GM18498 (cell line): ENCODE results near the gene RBM6.
"Not testable (repeated sequence)": the region's sequence is repeated elsewhere in the genome, so short reads cannot be mapped to it uniquely, and the experiment has no call there.

Experiments used
- ATAC-seq: cut with Tn5 transposase; IDR thresholded peaks from one replicate; pipeline ENCODE4 v1.9.1; 2021; ENCODE audit warnings: mild to moderate bottlenecking, moderate library complexity; ENCODE audit not compliant: unreplicated experiment

RBM6 gene, protein sequence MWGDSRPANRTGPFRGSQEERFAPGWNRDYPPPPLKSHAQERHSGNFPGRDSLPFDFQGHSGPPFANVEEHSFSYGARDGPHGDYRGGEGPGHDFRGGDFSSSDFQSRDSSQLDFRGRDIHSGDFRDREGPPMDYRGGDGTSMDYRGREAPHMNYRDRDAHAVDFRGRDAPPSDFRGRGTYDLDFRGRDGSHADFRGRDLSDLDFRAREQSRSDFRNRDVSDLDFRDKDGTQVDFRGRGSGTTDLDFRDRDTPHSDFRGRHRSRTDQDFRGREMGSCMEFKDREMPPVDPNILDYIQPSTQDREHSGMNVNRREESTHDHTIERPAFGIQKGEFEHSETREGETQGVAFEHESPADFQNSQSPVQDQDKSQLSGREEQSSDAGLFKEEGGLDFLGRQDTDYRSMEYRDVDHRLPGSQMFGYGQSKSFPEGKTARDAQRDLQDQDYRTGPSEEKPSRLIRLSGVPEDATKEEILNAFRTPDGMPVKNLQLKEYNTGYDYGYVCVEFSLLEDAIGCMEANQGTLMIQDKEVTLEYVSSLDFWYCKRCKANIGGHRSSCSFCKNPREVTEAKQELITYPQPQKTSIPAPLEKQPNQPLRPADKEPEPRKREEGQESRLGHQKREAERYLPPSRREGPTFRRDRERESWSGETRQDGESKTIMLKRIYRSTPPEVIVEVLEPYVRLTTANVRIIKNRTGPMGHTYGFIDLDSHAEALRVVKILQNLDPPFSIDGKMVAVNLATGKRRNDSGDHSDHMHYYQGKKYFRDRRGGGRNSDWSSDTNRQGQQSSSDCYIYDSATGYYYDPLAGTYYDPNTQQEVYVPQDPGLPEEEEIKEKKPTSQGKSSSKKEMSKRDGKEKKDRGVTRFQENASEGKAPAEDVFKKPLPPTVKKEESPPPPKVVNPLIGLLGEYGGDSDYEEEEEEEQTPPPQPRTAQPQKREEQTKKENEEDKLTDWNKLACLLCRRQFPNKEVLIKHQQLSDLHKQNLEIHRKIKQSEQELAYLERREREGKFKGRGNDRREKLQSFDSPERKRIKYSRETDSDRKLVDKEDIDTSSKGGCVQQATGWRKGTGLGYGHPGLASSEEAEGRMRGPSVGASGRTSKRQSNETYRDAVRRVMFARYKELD

DNA sequence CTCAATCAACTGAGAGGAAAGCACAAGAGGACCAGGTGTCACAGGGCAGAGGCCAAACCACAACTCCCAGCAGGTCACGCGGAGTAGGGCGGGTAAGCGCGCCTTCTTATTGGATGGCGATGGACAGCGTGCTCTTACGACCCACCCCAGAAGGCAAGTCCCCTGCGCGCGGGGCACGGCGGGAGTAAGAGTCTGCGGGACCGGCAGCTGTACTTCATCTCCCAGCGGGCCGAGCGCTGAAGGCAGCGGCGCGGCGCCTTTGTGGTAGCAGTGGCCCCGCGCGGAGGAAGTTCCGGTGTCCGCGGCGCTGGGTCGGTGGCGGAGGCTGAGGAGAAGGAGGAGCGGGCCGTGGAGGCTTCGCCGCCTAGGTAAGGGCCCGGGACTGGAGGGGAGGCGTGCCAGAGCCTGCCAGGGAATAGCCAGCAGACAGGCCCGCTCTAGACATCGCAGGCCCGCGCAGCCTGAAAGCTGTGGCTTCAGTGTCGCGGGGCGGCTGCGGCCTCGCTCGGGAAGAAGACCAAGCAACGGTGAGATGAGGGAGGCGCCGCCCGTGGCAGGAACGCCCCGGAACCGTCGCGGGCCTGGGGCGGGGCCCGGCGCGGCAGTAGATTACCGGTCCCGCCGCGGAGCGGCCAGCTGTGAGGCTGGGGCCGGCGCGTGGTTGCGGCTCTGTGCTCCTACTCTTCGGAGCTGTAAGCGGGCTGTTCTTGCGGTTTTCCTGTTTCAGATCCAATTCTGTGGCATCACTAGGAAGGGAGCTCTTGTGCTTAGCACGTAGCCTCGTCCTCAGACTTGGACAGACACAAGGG, at the start of gene RBM6:
RBM6 (plus strand) TSS at position 293 of the 809 bp plus-strand sequence. CDS start 22,492 bp downstream, outside the sequence.
- ATAC-seq: peak; percentile 93

DNA sequence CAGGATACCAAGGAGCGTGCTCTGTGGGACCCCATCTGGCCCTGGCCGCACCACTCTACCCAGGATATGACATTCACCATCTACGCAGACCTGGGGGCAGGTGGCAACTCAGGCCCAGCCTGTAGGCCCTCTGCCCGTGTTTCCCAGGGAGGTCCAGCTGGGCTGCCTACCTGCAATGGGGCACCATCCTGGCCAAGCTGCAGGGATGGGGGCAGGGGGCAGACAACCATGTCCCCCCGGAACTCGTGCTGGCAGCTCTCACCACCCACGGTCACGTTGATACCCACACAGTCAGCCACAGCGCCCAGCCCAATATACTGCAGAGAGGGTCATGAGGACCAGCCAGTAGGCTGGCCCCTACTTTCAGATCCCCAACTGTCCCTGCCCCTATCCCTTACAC, 44.2 kb upstream of the RBM6 start:
- ATAC-seq: no peak

DNA sequence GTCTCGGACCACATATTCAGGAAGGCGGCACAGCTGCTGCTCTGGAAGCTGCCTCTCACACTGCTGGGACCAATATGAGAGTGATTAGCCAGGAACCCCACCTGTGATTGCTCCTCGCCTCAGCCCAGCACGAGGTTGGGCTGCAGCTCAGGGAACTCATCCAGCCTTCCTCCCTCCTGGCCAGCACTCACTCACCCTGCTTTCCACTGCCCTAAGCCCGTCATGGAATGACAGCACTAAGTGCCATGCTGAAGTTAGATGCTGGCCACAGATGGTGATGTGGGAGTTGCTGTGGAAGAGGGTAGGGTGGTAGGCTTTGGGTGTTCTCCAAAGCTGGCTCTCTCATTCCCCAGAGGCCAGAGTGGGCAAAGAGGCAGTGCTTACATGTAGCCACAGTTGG, 43.6 kb upstream of the RBM6 start:
- no peak for ATAC-seq

DNA sequence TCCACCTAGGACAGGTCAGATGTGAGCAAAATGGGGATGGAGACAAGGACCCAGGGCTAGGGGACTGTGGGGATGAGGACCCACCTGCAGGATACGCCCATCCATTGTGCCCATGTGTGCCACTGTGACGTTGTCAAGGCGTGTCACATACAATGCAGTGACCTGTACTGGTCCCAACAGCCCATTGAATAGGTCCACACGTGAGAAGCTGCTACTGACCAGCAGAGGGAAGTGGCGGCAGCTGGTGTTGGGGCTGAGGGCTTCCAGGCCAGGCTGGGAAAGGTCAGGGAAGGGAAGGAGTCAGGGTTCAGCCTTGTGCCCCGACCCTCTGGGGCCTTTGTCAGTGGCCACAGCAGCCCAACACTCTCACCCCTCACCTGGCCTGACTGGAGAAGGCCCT, 41.0 kb upstream of the RBM6 start:
- no peak for ATAC-seq

DNA sequence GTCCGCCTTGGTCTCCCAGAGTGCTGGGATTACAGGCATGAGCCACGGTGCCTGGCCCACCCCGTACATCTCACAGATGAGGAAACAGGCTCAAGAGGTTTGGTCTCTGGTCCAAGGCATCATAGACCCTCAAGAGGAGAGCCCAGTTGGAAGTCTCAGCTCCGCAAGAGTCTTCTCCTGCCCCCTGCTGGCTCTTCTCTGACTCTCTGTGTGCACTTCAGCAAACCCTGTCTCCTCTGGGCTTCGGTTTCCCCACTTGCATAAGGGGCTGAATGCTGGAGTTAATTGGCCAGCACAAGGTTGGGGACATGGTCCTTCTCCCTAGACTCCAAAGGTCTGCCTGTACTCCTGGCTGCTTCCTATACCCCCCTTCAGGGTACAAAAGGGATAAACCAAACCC, 40.1 kb upstream of the RBM6 start:
- ATAC-seq: no peak

DNA sequence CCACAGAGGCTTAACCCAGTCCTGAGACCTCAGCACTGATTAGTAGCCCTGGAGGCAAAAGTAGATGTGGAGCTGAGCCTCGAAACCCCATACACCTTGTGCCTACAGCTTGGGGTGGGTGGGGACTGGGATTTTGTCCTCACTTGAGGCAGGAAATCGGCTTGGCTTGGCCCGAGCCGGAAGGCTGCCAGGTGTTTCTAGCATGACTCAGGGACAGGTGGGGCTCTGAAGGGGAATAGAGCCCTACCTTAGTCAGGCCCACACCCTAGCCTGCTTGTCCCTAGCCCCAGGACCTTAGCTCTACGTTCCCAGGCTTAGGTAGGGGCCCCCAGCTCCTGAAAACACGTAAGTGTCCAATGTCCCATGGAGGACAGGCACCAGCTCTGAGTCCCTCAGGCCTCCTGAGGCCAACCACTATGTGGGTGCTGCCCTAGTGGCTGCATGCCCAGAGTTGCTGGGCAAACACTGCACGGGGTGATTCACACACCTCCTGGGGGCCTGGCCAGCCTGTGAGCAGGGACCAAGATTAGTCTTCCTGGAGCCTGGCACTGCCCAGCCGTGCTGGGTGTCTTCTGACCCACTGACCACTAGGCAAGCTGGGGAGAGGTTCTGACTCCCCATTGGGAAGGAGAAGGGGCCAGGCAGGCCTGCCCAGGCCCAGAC, 39.3 kb upstream of the RBM6 start:
- no peak for ATAC-seq

DNA sequence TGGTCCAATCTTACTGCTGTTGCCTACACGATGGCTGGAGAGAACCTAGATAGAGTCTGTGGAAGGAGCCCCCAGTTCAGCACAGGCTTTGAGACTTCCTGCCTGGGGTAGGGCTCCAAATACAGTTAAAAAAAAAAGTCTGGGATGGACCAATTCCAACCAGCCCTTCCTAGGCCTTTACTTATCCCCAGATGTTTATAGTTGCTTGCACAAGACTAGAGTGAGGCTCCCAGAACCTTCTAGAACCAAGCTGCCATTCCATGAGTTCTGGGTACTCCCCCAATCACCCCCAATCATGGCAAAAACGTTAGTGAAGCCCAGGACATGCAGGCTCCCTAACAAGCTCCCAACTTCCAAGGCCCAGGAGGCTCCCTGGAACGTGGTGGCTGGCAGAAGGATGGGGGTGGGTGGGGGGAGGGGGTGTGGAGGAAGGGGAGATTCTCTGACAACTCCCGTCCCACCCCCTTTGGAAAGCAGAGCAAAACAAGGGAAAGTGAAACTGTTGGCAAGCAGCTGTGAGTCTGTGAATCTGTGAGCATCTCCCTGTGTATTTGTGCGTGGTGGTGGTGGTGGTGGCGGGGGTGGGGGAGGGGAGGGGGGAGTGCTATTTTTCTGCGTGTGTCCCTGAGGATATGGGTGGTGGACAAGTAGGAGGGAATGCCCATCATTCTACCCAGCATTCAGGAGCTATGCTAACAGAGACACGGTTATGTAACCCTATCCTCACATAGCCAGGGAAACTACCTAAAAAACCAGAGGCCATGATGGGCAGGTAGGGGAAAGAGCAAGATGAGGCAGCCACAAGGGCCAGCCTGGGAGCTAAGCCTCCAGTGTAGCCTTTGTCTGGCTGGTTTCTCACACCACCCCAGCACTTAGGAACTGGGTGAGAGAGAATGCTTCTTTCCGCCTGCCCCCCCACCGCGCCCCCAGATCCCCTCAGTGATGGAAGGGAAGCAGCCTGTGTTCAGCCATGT, 38.3 kb upstream of the RBM6 start:
- ATAC-seq: no peak

DNA sequence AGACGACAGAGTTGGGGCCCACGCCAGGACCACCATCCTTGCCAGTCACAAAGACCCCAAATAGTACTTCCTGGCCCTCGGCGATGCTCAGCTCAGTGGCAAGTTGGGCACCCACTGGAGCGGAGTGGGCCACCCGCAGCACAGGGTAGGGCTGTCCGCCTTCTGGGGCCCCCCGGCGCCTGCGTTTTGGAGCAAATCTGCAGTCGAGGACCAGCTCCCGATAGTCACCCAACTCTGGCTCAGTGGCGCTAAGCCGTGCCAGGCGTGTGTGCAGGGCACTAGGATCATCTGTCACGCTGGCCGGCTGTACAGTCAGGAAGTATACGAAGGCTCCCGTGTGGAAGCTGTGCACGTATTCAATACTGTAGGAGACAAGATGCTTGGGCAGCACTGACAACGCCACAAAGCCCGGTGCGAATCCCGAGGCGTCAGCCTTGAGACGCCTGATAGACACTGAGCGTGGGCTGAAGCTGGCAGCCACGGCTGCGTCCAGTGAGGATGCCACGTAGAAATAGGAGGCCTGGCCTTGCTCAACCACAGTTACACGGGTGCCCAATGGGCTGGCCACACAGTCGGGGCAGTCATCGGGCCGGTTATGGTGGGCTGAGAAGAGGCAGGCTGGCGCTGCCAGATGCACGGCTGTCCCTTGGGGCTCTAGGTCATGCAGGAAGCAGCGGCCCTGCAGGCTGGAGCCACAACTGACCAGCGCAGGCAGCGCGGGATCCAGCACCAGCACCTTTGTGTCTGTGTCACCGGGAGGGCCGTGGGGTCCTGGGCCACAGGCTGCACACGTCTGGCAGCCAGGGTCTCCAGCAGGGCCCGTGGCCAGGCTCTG, 37.2 kb upstream of the RBM6 start:
- no peak for ATAC-seq

DNA sequence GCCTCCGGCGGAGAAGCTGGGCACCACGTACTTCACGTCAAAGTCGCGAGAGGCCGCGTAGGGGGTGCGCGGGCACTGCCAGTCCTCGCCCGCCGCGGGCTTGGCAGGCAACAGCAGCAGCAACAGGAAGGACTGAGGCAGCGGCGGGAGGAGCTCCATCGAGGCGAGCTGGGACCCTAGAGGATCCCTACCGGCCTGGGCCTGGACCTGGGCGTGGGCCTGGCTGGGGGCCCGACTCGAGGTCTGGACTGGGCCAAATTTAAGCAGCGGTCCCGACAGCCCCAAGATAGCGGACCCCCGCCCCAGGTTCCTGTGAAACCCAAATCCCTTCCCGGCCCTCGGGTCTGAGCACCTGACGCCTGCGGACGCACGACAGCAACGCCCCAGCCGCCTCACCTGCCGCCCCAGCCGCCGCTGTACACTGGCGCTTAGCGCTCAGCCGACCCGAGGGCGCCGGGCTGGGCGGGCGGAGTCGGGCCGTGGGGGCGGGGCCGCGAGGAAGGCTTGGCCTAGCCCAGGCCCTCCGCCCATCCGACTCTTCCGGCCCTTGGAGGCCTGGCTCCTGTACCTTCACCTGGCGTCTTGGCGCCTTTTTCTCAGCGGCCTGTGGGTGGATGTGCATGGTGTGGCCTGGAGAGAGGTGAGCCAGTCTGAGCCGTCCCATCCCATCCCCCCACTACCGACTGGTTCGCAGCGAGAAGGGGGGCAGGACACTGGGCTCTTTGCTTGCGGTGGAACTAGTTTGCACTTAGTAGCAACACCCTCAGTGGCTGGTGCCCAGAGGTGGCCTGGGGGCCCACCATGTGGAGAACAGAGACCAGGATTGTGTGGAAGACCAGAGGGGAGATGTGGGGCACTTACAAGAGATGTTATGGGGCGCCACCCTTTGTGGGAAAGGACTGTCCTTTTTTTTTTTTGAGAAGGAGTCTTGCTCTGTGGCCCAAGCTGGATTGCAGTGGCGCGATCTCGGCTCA, 36.2 kb upstream of the RBM6 start, which contains the start of gene MST1R:
MST1R (minus strand) TSS at position 423 of the 974 bp plus-strand sequence; CDS start at position 159, 264 bp downstream.
- peak; percentile 74 for ATAC-seq

DNA sequence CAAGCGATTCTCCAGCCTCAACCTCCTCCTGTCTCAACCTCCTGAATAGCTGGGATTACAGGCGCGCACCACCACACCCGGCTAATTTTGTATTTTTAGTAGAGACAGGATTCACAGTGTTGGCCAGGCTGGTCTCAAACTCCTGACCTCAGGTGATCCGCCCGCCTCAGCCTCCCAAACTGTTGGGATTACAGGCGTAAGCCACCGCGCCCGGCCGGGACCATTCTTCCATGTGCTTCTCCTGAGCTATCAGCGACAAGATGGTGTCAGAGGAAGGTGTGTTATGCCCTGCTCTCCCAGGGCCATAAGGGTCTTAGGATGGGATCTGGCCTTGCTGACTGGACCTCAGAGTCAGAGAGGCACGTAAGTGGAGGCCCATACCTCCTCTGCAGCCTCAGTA, 35.5 kb upstream of the RBM6 start:
- ATAC-seq: not testable (repeated sequence)

DNA sequence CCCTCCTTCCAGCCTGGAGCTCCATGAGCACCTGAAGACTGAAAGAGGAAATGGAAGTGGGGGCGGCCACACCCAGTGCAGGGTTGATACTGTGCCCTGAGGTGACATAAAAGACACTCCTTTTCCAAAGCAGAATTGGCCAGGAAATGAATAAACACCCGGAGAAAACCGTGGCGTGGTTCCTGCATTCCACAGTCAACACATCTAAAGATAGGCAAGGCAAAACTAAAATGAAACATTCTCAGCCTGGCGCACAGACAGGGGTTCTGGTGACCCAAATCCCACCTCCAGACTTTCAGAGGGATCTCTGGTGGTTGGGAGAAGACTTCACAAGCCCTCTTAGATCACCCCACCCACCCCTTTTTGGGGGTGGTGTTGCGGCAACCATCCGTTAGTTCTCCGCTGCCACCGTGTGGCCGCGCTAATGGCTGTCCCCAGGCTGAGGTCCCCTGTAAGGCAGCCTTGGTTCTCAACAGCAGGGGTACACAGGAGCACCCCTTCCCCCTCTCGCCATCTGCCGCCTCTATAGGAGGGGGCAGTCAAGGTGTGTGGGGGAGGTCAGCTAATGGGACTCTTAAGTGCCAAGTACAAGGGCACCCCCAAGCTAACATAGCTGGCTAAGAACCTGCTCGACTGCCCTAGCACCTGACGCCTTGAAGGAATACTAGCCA, 33.7 kb upstream of the RBM6 start:
- ATAC-seq: no peak

DNA sequence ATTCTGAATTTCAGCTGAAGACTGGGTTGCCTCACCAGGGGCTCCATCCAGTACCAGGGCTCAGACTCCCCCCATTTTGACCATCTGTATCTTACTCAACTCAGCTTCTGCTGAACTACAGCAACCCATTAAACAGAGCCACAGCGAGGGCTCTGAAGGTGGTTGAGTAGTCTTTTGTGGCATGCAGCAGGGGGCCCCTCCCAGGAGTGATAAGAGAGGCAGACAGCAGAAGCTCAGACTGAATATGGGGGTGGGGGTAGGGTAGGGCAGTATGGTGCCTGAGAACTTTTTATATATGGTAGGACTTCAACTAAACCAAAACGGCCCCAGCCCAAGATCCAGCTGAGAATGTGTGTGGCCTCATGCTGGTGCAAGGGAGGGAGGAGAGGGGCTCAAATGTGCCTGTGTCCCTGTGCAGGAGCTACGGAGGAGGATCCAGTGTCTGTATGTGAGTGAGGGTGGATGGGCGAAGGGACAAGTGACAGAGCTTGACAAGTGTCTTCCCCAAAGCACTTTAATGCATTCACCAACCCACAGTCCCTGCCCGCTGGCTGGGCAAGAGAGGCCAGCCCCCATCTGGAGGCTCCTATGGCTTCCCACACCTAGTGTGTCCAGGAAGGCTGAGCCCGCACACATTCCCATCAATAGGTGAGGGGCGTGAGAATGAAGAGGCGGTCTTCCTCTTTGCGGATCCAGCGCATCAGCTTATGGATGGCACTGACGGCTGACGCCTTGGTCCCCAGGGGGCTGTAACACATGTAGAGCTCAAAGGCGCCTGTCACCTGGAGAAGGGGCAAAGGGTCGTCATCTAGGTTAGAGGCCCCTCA, 31.4 kb upstream of the RBM6 start:
- no peak for ATAC-seq

DNA sequence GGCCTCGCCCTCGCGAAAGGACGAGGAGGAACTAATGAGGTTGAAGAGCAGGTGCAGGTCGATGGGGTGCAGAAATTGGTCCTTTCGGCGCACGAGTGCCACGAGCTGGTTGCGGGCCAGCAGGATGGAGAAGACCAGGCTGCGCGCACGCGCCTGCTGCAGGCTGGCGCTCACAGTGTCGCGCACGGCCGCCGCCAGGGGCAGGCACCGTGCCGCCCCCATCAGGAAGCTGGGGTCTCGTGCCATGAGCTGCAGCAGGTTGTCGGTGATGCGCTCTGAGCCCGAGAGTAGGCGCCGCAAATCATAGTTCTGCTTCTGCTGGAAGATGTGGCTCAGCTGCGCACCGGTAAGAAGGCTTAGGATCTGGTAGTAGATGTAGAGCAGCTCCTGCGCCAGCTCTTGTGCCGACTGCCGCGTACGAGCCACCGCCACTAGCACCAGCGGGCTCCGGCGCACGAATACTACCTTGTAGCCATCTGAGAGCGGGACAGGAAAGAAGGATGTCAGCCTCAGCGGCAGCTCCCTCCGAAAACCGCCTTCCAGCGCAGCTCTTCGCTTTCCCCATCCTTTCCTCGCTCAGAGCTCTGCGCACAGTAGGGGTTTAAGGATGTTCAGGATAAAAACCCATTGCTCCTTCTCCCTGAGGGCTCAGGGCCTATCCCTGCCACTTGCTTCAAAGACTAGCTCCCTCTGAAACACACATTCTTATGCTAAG, 29.4 kb upstream of the RBM6 start:
- ATAC-seq: no peak

DNA sequence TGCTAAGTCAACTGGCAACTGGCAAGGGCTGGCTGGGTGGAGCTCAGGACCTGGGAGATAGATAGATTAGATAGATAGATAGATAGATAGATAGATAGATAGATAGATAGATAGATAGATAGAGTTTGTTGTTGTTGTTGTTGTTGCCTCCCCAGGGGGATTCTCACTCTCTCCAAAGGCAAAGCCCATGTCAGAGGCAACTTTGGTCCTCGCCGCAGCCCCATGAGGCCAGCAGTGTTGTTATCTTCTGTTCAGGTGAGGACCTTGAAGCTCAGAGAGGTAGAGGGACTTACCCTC, 28.9 kb upstream of the RBM6 start:
- no peak for ATAC-seq

DNA sequence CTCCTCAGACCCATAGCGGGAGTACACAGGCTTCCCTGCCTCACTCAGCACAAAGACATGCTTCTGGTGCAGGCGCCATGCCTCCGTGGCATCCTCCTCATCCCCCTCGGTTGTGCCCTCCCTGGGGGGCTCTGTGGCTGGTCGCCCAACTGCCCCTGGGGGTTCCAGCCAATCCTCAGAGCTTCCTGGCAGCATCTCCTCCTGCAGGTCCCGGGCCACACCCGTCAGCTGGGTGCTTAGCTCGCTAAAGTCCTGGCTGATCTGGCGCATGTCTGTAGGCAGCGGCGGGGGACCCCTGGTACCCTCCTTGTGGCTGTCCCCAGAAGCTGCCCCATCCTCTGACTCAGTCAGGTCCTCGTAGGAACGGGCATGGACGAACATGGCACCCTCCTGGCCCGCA, 28.3 kb upstream of the RBM6 start:
- no peak for ATAC-seq
